AG09309 (cell line): ENCODE measurements around the gene FGF9.

Experiments used
- DNase-seq: peaks from one replicate; pipeline ENCODE4 v3.0.0-alpha.2; 2010; ENCODE audit warnings: low read depth
- H3K4me3 ChIP-seq: 2 replicates; pipeline ENCODE4 v1.5.1; 2011; ENCODE audit warnings: mild to moderate bottlenecking, low read depth, low read length, moderate library complexity; ENCODE audit not compliant: control insufficient read depth
- TF ChIP-seq, protein P1 (sequence below): IDR thresholded peaks from 2 replicates; pipeline ENCODE4 v1.5.1; 2011; ENCODE audit warnings: mild to moderate bottlenecking, low read depth, low read length, inconsistent platforms; ENCODE audit not compliant: insufficient read depth, control insufficient read depth; ENCODE audit errors: missing control alignments

Gene FGF9

GRCh38 chr13:21684576-21684975 lies 13.7 kb downstream of the FGF9 start:
- H3K4me3 ChIP-seq: no peak overlapping the region
- TF ChIP-seq, protein P1, sequence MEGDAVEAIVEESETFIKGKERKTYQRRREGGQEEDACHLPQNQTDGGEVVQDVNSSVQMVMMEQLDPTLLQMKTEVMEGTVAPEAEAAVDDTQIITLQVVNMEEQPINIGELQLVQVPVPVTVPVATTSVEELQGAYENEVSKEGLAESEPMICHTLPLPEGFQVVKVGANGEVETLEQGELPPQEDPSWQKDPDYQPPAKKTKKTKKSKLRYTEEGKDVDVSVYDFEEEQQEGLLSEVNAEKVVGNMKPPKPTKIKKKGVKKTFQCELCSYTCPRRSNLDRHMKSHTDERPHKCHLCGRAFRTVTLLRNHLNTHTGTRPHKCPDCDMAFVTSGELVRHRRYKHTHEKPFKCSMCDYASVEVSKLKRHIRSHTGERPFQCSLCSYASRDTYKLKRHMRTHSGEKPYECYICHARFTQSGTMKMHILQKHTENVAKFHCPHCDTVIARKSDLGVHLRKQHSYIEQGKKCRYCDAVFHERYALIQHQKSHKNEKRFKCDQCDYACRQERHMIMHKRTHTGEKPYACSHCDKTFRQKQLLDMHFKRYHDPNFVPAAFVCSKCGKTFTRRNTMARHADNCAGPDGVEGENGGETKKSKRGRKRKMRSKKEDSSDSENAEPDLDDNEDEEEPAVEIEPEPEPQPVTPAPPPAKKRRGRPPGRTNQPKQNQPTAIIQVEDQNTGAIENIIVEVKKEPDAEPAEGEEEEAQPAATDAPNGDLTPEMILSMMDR: no peak
- no peak for DNase-seq

DNA sequence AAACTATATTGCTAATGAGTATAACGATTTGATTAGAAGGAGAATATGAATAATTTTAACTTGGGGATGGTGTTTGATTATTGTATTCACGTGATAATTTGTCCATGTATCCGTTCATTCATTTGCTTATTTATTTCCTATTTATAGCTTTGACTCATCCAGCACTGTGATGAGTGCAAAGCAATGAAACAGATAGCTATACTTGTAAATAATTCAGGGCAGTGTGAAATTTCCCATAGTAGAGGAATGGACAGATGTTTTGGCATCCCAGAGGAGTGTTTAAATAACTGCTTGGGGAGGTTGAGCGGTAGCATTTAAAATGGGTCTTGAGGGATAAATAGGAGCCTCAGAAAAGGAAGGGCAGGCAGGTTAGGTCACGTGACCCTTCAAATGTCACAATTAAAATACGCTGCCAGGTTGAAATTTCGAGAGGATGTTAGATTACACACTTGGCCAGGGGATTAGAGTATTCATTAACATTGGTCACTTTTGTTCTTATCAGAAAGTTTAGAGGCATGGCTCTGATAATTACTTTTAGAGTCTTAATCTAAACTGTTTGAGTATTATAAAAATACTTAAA lies 14.7 kb downstream of the FGF9 start:
- H3K4me3 ChIP-seq: no peak overlapping the region
- no peak for DNase-seq
- TF ChIP-seq, protein P1: no peak

DNA sequence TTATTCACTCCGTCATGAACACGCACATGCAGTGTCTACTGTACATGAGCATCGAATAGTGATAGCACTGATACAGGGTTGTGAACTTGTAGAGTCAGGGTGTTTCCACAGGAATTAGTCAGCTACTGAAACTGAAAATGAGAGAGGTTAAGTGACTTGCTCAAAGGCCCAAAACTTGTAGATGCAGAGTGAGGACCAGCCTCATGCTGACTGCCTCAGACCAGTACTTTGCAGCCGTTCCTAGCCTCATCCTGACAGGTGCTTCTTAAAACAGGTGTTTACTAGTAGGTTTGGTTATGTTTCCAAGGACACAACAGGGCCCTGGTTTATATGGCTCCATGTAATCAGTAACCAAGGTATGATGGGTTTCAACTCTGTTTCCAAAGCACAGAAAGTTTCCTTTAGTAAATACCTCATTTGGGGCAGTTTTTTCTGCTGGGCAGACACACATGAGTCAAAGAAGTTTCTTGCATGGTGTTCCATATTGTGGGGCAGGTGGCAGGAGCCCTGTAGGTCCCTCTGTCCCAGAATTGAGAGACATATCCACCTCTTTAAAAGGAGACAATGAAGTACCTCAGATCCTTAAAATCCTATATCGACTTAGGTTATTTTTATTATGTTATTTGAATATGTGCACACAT lies 16.0 kb downstream of the FGF9 start:
- TF ChIP-seq, protein P1: no peak
- no peak overlapping the region for H3K4me3 ChIP-seq
- no peak for DNase-seq

- no peak for DNase-seq
- TF ChIP-seq, protein P1: no peak
- no peak overlapping the region for H3K4me3 ChIP-seq
Observed at GRCh38 chr13:21688056-21688455, 17.2 kb downstream of the FGF9 start.

- no peak for DNase-seq
- TF ChIP-seq, protein P1: no peak
- no peak overlapping the region for H3K4me3 ChIP-seq
Observed at GRCh38 chr13:21689097-21689496, 18.2 kb downstream of the FGF9 start.

DNA sequence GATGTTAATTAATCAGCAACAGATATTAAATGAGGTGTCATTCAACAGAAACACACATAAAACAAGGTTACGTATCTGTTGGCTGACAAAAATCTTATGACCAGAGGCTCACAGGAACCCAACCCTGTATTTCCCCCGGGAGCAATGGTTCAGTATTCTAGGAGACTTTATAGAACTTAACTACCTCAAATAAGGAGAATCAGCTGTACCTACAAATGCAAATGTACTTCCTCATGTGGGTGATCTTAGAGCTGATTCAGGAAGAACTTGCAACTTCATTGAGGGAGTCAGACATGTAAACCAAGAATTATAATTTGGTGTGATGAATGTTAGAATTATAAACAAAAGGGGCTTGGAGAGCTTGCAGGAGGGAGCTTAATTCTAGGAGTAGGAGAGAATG lies 20.1 kb downstream of the FGF9 start:
- no peak overlapping the region for H3K4me3 ChIP-seq
- no peak for DNase-seq
- TF ChIP-seq, protein P1: no peak
